Measurements from ENCODE around the gene JPH2. TPM values are rescaled to one million over a fixed set of nuclear protein-coding genes. Genes with fewer than 3 reads are reported as not detected.

JPH2 gene
- total RNA-seq, 2 experiments from 2014 or later: not detected

GRCh38 chr20:44120676-44121425, 66.1 kb downstream of the JPH2 start:
- ChIA-PET POLR2A (no interaction called here), CTCF (interaction anchor here (0.6 kb wide), 1 partner anchor 246 kb away, joined by 4 read pairs; no protein-coding TSS in a partner anchor)
- Mint-ChIP-seq H3K4me1 (ENCODE audit: low read depth) (peaks cover 5% of the 10 kb centered on the region), H3K36me3 (ENCODE audit: low read depth) (no peaks in the 10 kb centered on the region), H3K4me3 (no peak overlapping the region), H3K27me3 (peaks cover 48% of the 10 kb centered on the region), H3K27ac (no peak overlapping the region), H3K9me3 (no peaks in the 10 kb centered on the region)
- intact Hi-C loops (cut with DNase I, micrococcal nuclease): no loop called here
- no peak for DNase-seq
- Histone ChIP-seq H3K4me3 (ENCODE audit: low read length) (no peak overlapping the region), H3K4me1 (ENCODE audit: insufficient read depth, low read length) (peaks cover 4% of the 10 kb centered on the region), H3K9me3 (ENCODE audit: control insufficient read depth in 1 of 2, insufficient read depth in 1 of 2, low read length in 2 of 2) (no peaks in the 10 kb centered on the region), H3K27ac (ENCODE audit: low read depth in 1 of 2, low read length in 2 of 2) (no peak overlapping the region), H3K27me3 (ENCODE audit: control insufficient read depth in 1 of 2, insufficient read depth in 2 of 2, low read length in 2 of 2) (peaks cover 8 to 9% of the 10 kb centered on the region in 2 experiments), H3K36me3 (ENCODE audit: insufficient read depth, low read length) (no peaks in the 10 kb centered on the region)
- TF ChIP-seq CTCF (IDR thresholded peaks at IDR 0.05): no peak
- ATAC-seq (ENCODE audit: poor library complexity): no peak

- H3K4me3 Mint-ChIP-seq: no peak overlapping the region
- H3K4me1 ChIP-seq (ENCODE audit: insufficient read depth, low read length): peaks cover 4% of the 10 kb centered on the region
- H3K36me3 ChIP-seq (ENCODE audit: insufficient read depth, low read length): no peaks in the 10 kb centered on the region
- no peak overlapping the region for H3K27ac Mint-ChIP-seq
- intact Hi-C loops (cut with DNase I, micrococcal nuclease): loop anchor here (5.0 to 10.0 kb wide), 4 partner anchors 196 to 486 kb away; partner anchors contain the start of gene FITM2 (in 1 of the 2)
- TF ChIP-seq CTCF (IDR thresholded peaks at IDR 0.05): no peak
- no peaks in the 10 kb centered on the region for H3K9me3 ChIP-seq (ENCODE audit: control insufficient read depth in 1 of 2, insufficient read depth in 1 of 2, low read length in 2 of 2)
- ATAC-seq (ENCODE audit: poor library complexity) (no peak), DNase-seq (no peak)
- ChIA-PET CTCF (interaction anchor here (2.4 kb wide), 1 partner anchor 71 kb away, joined by 43 read pairs; the partner anchor contains the start of gene JPH2), POLR2A (no interaction called here)
- no peaks in the 10 kb centered on the region for H3K36me3 Mint-ChIP-seq (ENCODE audit: low read depth)
- H3K9me3 Mint-ChIP-seq: no peaks in the 10 kb centered on the region
- no peak overlapping the region for H3K27ac ChIP-seq (ENCODE audit: low read depth in 1 of 2, low read length in 2 of 2)
- H3K27me3 ChIP-seq (ENCODE audit: control insufficient read depth in 1 of 2, insufficient read depth in 2 of 2, low read length in 2 of 2): peaks cover 19 to 24% of the 10 kb centered on the region in 2 experiments
- H3K27me3 Mint-ChIP-seq: peaks cover 59% of the 10 kb centered on the region
- H3K4me1 Mint-ChIP-seq (ENCODE audit: low read depth): peaks cover 9% of the 10 kb centered on the region
- no peak overlapping the region for H3K4me3 ChIP-seq (ENCODE audit: low read length)
Observed at GRCh38 chr20:44118185-44119033, 68.6 kb downstream of the JPH2 start.

GRCh38 chr20:44117296-44118184, 69.4 kb downstream of the JPH2 start:
- CTCF ChIA-PET: interaction anchor here (1.0 to 2.4 kb wide), 2 partner anchors 53 to 72 kb away, joined by 3 to 43 read pairs; partner anchors contain the start of gene JPH2

More at GRCh38 chr20:44117296-44118184, 69.4 kb downstream of the JPH2 start:
- no peak overlapping the region for H3K27ac Mint-ChIP-seq
- POLR2A ChIA-PET: interaction anchor here (0.5 to 1.2 kb wide), 2 partner anchors 72 to 595 kb away, joined by 3 to 11 read pairs; no protein-coding TSS in a partner anchor
- no peaks in the 10 kb centered on the region for H3K36me3 ChIP-seq (ENCODE audit: insufficient read depth, low read length)
- peaks cover 4% of the 10 kb centered on the region for H3K4me1 ChIP-seq (ENCODE audit: insufficient read depth, low read length)
- H3K4me3 Mint-ChIP-seq: no peak overlapping the region
- DNase-seq: no peak
- H3K4me3 ChIP-seq (ENCODE audit: low read length): no peak overlapping the region
- no peak for ATAC-seq (ENCODE audit: poor library complexity)
- peaks cover 58% of the 10 kb centered on the region for H3K27me3 Mint-ChIP-seq
- no peak for TF ChIP-seq CTCF (IDR thresholded peaks at IDR 0.05)
- no peaks in the 10 kb centered on the region for H3K9me3 ChIP-seq (ENCODE audit: control insufficient read depth in 1 of 2, insufficient read depth in 1 of 2, low read length in 2 of 2)
- no peaks in the 10 kb centered on the region for H3K9me3 Mint-ChIP-seq
- H3K36me3 Mint-ChIP-seq (ENCODE audit: low read depth): no peaks in the 10 kb centered on the region
- intact Hi-C loops (cut with DNase I, micrococcal nuclease): loop anchor here (2.0 to 10.0 kb wide), 5 partner anchors 197 to 615 kb away; partner anchors contain the start of gene FITM2 (in 1 of the 2)
- H3K27me3 ChIP-seq (ENCODE audit: control insufficient read depth in 1 of 2, insufficient read depth in 2 of 2, low read length in 2 of 2): peaks cover 19 to 20% of the 10 kb centered on the region in 2 experiments
- H3K27ac ChIP-seq (ENCODE audit: low read depth in 1 of 2, low read length in 2 of 2): no peak overlapping the region
- H3K4me1 Mint-ChIP-seq (ENCODE audit: low read depth): peaks cover 9% of the 10 kb centered on the region

Measured in CD4-positive, alpha-beta T cell (primary cell).